ENCODE results near the gene STAT3.
"Not testable (repeated sequence)": the region's sequence is repeated elsewhere in the genome, so short reads cannot be mapped to it uniquely, and the experiment has no call there.

STAT3 gene

DNA sequence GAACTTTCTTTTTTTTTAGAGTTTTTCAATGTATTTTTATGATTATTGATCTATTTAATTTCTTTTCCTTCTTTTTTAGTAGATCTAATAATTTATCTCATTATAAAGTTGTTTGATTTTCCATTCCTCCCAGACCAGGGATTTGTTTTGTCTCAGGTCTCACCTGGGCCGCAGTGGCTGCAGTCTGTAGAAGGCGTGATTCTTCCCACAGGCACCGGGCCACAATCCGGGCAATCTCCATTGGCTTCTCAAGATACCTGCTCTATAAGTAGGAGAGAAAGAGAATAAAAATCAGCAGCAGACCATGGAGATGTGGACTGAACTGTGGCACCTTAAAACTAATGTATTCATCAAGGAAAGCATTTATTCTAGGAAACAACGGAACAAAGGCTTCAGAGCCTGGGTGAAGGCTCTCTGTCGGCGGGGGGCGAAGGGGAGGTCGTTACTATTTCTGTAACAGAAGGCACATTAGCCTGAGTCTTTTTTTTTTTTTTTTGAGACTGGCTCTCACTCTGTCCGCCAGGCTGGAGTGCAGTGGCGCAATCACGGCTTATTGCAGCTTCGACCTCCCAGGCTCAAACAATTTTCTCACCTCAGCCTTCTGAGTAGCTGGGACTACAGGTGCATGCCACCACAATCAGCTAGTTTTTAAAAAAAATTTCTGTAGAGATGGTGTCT lies 42.7 kb downstream of the STAT3 start:
- no peak for DNase-seq

DNA sequence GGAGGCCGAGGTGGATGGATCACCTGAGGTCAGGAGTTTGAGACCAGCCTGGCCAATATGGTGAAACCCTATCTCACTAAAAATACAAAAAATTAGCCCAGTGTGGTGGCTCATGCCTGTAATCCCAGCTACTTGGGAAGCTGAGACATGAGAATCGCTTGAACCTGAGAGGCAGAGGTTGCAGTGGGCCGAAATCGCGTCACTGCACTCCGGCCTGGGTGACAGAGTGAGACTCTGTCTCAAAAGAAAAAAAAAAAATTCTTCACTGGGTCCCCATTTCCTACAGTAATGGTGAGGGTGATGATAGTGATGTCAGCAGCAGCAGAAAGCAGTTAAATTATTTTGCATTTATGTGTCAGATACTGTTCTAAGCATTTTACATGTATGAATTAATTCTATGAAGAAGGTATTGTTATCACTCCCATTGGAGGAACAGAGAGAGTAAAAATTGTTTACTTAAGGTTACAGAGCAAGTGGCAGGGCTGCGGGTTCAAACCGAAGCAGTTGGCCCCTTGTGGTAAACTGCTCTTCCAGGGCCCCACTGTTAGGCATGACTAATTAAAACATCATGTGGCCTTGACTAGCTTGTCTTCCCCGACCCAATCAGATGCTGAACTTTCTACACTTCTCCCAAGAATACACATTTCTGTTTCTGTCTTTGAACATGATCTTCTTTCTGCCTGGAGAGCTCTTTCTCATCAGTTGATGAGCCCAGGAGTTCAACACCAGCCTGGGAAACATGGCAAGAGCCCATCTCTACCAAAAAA lies 45.8 kb downstream of the STAT3 start:
- DNase-seq, result no peak

DNA sequence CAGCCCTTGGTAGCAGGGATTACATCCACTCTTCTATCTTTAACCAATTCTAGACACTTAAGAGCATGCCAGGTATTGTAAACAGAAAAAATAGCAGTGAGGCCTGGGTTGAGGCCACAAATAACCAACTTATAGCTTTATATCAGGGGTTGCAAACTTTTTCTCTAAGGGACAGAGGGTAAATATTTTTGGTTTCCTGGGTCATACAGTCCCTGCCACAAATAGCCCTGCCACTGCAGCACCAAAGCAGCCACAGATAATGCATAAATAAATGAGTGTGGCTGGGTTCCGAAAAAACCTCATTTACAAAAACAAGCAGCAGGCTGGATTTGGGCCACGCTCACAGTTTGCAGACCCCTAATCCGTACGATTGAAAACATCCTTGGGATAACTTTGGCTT lies 46.7 kb downstream of the STAT3 start:
- no peak for DNase-seq

DNA sequence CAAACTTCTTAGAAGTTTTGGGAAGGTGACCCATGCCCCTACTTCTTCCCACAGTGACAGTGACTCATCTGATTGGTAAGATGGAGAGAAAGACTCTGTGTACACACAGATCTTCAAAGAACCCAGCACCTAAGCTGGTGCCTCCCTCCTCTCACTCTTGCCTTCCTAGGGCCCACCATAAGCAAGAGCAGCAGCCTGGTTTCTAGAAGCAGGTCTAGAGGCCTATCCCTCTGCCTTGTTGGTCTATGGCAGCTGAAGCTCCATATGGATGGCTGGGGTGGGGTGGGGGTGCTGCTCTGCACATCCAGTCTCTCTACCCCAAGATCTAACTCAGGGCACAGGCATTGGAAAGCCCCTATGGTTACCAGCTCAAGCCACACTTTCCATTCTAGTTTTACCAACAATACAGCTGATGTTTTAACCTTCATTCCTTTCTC lies 47.5 kb downstream of the STAT3 start:
- DNase-seq, result no peak

DNA sequence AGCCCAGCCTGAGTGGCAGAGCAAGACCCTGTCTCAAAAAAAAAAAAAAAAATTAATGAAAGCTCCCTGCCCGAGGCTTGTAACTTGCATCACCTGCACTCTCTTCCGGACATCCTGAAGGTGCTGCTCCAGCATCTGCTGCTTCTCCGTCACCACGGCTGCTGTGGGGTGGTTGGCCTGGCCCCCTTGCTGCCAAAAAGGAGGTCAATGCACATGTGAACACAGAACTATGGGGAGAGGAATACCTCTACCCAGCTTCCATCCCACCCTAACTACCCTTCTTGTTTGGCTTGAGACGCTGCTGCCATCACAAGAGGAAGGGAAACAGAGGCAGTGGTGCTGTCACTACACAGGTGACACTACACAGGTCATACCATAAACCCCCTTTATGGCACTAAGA lies 49.0 kb downstream of the STAT3 start:
- DNase-seq, result no peak

DNA sequence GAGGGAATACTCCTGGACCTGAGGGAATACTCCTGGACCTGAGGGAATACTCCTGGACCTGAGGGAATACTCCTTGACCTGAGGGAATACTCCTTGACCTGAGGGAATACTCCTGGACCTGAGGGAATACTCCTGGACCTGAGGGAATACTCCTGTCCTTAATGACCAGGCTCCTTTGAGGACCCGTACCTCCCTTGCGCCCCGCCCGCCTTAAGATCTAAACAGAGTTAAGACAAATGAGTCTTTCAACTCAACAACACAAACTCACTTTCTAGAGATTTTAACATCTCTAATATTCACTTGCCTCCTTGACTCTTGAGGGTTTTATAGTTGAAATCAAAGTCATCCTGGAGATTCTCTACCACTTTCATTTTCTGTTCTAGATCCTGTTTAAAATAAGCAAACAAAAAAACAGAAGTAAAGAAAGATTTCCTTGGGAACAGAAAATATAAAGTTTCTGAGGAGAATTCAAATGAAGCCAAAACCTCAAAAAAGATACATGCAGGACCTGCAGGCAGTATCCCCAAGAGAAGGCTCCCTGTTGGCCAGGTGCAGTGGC lies 49.7 kb downstream of the STAT3 start:
- DNase-seq, result no peak

DNA sequence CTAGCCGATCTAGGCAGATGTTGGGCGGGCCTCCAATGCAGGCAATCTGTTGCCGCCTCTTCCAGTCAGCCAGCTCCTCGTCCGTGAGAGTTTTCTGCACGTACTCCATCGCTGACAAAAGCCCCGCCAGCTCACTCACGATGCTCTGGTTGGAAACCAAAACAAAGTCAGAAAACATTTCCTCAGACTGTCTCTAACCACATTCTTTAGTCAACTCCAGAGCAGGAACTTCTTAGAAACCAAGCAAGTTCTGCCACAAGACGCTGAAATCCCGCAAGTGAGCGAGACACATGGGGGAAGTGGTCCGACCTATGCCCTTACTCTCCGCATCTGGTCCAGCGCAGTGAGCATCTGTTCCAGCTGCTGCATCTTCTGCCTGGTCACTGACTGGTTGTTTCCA lies 50.8 kb downstream of the STAT3 start:
- no peak for DNase-seq

DNA sequence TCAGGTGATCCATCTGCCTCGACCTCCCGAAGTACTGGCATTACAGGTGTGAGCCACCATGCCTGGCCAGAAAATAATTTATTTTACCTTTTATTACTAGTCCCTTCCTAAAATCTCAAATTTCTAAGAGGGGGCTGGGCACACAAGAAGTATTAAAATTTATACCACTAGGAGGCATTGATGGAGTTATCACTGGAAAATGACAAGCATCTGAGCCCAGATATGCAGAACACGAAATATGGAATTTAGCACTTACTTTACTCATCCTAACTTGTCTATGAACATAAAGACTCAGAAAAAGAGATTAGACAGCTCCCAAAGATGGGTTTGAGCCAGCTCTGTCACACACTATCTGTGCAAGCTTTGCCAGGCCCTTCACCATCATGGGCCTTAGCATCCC lies 53.6 kb downstream of the STAT3 start:
- no peak for DNase-seq

DNA sequence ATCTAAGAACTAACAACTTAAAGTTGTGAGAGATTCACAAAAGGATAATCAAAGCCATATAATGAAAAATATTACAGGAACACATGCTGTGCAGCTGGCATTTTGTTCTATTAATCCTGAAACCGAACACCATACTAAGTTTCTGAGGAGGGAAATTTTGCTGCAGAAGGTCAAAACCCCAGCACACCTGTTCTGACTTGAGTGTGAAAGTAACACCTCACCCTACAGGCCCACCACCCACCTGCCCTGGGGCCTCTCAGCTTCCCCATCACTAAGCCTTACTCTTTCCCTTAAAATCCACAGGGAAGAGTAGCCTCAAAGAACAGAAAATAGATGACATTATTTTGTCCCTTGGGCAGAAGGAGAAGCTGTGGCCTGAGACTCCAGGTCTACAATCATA lies 55.2 kb downstream of the STAT3 start:
- no peak for DNase-seq

DNA sequence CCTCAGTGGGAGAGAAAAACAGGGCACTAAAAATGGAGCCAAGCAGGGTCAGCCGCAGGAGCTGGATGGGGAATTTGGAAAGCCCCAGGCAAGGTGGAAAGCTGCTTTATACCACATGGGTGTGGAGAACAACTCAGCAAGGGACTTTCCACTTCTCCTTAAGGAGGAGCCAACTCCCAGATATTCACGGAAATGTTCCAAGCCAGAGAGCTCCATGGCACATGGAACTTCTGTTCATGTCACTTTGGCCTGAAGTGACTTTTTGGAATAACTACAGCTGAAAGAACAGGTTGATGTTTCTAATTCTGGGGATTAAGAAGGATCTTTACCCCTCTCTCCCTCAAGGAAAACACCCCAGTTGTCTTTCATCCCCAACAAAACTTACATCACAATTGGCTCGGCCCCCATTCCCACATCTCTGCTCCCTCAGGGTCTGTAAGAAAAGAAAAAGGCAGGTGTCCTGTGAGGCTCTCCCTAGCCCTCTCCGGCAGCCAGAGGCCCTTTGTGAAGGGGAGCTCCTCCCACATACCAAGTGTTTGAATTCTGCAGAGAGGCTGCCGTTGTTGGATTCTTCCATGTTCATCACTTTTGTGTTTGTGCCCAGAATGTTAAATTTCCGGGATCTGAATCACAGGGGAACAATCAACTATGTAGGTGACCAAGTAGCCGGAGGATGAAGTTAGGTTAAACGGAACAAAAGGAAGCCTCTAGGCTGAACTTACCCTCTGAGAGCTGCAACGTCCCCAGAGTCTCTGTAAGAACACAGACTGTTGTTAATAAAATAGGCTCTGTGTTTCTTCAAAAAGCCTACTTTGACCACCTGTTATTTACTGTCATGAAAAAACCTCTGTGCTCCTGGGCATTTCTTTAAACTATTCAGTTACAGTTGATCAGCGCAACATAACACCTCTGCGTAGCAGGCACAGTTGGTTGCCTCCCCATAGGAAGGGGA lies 58.9 kb downstream of the STAT3 start:
- peak; percentile 92 for DNase-seq

DNA sequence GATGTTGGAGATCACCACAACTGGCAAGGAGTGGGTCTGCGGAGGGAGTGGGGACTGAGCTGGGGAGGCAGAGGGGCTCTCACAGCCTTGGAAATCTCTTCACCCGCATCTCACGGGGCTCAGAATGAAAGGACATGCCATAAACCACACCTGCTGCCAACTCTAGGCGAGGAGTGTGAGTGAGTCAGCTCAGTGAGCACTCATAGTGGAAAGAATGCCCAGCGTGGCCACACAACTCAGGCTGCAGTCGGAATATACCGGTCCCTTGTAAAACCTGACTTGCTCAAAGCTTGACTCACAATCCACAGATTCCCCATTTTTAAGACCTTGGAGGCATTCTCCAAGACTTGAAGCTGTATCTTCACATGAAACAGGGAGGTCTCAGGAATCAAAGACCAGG lies 63.2 kb downstream of the STAT3 start:
- DNase-seq, result peak; percentile 95

DNA sequence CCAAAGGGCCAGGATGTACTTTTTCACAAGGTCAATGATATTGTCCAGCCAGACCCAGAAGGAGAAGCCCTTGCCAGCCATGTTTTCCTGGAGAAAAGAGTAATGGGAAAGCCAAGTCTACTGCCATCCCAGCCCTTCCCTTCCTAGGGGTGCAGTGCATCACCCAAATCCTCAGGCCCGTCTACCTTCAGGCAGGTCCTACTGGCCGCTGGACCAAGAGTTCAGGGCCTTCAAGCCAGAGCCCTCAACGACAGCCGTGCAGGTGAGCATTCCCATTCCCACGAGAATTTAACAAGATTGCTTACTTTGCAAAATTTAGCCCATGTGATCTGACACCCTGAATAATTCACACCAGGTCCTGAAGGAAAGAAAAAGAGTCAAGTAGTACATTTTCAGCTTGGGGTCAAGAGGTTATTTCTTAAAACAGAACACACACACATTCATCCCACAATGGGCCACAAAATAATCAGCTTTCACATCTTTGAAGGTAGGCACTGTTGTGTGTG lies 64.9 kb downstream of the STAT3 start:
- no peak for DNase-seq

DNA sequence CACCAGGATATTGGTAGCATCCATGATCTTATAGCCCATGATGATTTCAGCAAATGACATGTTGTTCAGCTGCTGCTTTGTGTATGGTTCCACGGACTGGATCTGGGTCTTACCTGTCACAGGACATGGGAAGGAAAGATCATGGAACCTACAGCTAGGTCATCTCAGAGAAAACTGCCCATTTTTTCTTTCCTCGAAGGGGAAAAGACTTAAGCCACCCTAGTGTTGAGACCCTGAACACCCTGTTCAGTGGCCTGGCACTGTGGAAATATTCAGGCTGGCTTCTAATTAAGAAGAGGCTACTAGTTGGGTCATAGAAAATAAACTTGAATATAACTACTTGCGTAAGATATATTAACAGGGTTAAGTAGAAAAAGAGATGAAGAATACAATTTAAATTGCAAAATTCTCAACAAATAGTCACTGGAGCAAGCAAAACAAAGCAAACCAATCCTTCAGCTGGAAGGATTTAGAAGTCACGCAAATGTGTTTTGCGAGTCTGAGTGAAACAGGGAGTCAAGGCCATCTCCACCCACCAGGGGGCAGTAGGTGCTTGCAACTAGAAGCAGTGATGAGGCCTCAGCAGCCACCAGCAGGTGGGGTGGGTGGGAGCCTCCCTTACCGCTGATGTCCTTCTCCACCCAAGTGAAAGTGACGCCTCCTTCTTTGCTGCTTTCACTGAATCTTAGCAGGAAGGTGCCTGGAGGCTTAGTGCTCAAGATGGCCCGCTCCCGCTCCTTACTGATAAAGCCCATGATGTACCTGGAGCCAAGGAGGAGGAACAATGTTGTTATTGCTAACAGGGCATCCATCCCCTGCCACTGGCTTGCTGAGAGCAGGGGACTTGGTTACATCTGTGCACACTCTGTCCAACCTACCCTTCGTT lies 65.6 kb downstream of the STAT3 start:
- peak; percentile 74 for DNase-seq

DNA sequence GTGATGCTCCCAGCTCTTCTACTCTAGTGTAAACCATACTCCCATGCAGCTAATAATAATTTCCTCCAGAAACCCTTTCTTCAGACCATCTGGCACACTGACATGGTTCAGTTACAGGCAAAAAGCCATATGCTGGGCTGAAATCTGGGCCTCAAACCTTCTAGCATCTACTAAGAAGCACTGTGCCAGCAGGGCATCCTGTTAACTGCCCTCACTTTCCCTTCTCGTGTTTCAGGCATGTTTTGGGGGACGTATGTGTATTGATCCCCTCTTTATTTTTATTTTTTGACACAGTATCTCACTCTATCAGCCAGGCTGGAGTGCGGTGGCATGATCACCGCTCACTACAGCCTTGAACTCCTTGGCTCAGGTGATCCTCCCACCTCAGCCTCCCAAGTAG lies 66.7 kb downstream of the STAT3 start:
- DNase-seq, result no peak

DNA sequence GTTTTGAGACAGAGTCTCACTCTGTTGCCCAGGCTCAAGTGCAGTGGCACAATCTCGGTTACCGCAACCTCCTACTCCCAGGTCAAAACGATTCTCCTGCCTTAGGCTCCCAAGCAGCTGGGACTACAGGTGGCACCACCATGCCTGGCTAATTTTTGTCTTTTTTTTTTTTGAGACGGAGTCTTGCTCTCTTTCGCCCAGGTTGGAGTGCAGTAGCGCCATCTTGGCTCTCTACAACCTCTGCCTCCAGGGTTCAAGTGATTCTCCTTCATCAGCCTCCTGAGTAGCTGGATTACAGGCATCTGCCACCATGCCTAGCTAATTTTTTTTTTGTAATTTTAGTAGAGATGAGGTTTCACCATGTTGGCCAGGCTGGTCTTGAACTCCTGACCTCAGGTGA lies 70.3 kb downstream of the STAT3 start:
- not testable (repeated sequence) for DNase-seq

DNA sequence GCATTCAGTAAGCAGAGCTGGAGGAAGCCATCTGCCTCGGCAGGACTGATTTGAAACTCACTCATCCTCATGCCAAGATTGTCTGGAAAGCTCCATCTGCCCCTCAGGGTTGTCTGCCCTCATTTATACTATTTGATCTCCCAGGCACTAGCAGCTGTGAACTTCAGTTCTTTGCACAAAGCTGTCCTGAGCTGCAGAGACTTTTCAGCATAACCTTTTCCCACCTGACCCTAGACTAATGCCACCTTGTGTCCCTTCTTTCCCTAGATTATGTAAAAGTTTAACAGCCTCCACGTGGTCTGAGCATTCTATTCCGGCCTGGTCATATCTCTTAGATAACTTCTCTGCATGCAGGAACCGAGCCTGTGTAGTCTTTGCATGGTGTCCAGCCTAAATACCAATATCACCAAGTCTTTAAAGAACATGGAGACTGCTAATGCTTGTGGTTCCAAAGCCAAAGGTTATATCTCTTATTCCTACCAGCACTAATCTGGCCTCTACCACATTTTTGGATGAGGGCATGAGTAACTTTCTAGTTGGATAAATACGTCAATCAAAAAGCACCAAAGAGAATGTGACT lies 70.9 kb downstream of the STAT3 start:
- no peak for DNase-seq

DNA sequence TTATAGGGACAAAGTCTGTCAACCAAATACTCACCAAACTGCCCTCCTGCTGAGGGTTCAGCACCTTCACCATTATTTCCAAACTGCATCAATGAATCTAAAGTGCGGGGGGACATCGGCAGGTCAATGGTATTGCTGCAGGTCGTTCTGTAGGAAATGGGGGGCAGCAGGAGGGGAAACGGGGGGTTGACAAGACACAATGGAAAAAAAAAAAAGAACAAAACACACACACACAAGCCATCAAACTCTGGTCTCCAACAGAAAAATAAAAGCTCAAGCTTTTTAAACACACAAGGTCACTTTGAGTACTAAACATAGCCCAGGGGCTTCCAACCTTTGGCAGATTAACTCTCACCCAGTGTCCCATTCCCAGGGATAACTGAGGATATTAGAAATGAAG lies 71.5 kb downstream of the STAT3 start:
- DNase-seq, result no peak

DNA sequence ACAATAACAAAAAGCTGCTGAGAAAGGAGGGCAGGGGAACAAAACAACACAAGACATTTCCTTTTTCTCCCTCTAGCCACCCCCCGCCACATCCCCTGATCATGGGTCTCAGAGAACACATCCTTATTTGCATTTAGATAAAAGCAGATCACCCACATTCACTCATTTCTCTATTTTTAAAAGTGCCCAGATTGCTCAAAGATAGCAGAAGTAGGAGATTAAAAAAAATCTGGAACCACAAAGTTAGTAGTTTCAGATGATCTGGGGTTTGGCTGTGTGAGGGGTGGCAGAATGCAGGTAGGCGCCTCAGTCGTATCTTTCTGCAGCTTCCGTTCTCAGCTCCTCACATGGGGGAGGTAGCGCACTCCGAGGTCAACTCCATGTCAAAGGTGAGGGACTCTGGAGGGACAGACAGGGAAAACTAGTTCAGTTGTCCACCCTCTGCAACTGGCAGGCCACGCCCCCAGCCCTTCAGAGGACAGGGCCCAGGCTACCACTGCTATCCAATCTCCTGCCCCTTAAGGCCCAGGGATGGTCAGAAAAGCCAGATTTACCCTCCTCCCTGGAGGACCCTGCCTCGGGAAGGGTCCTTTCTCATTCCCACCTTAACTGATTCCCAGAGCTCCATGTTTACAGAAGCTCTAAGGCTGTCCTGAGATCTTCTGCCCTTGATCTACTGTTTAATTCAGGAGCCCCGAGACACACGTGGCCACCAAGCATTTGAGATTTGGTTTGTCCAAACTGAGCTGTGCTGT lies 72.7 kb downstream of the STAT3 start:
- no peak for DNase-seq

DNA sequence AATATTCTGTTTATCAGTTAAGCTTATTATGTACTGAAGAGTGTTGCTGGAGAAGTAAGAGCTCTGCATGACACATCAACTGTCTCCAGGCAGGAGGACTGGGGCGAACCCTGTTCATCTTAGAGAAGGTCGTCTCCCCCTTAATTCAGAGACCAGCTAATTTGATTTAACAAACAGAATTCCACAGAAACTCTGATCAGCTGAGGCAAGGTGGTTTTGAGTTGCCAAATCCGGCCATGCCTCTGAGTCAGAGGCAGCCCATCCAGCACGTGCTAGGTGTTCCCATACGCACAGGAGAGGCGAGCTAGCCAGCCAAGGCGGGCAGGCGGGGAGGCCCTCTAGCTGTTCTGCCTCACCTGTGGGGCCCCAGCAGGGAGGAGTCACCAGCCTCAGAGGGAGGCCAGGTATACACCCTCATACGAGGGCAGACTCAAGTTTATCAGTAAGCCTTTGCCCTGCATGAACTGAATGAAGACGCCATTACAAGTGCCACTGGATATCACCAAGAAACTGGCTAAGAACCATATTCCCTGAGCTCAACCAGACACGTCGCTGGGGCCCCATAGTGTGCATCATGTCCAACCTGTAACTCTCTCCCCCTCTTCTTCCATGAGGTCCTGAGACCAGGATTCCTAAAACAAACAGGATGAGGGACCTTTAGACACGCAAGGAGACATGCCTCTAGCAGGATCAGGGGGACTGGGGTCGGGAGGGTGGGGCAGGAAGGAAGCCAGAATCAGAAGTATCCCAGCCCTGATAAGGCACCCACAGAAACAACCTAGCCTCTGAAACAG lies 74.3 kb downstream of the STAT3 start:
- no peak for DNase-seq

DNA sequence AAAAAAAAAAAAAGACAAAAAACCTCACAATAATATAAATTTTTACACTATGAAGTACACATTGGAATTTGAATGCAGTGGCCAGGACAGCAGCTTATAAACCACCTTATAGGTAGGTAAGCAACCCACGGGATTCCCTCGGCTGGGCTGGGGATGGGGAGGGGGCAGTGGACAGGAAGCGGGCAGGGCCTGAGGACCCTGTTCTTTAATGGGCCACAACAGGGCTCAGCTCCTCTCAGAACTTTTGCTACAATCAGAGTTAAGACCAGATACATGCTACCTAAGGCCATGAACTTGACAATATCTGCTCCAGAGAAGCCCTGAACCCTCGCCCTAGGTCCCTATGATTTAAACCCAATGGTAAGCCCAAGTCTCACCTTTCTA lies 74.9 kb downstream of the STAT3 start:
- no peak for DNase-seq
